Skeletal muscle tissue (tissue), 4 donors: ENCODE measurements around the gene MARCHF10. TPM values are rescaled to one million over a fixed set of nuclear protein-coding genes. Genes with fewer than 3 reads are reported as not detected.

Experiments
- H3K27ac ChIP-seq: one replicate; pipeline ENCODE4 v1.7.0; 2013; ENCODE audit warnings: mild to moderate bottlenecking, low read depth, low read length, inconsistent platforms
- H3K27me3 ChIP-seq, 3 donors: one replicate each; pipeline ENCODE4 v1.7.0; 2013; ENCODE audit warnings: low read length in 3 of 3; ENCODE audit not compliant: control insufficient read depth in 3 of 3, insufficient read depth in 3 of 3
- H3K36me3 ChIP-seq, 3 donors: one replicate each; pipeline ENCODE4 v1.7.0; 2013; ENCODE audit warnings: low read length in 3 of 3; ENCODE audit not compliant: control insufficient read depth in 3 of 3, insufficient read depth in 3 of 3
- H3K4me1 ChIP-seq, 3 donors: one replicate each; pipeline ENCODE4 v1.7.0; 2013; ENCODE audit warnings: low read length in 3 of 3, mild to moderate bottlenecking in 3 of 3; ENCODE audit not compliant: control insufficient read depth in 3 of 3, insufficient read depth in 3 of 3
- H3K4me3 ChIP-seq, 3 donors: one replicate each; pipeline ENCODE4 v1.7.0; 2013; ENCODE audit warnings: low read length in 3 of 3
- H3K9ac ChIP-seq, 3 donors: one replicate each; pipeline ENCODE4 v1.7.0; 2013; ENCODE audit warnings: low read length in 3 of 3, mild to moderate bottlenecking in 3 of 3, moderate library complexity in 2 of 3, low read depth in 1 of 3
- H3K9me3 ChIP-seq, 3 donors: one replicate each; pipeline ENCODE4 v1.7.0; 2013; ENCODE audit warnings: low read length in 3 of 3; ENCODE audit not compliant: control insufficient read depth in 3 of 3
- total RNA-seq: library from RNA; depleted of rRNA; stranded (reverse); fragments of >200 nt; gene quantifications from one replicate; pipeline ENCODE4 v1.2.3, GENCODE V29; 2014
- donor health status: Osteomylitis.

Gene MARCHF10
- total RNA-seq, 1 donor from 2014 or later: not detected

GRCh38 chr17:62757500-62757951 lies 50.6 kb downstream of the MARCHF10 start:
- no peaks in the 10 kb centered on the region for H3K36me3 ChIP-seq

GRCh38 chr17:62756198-62756597 lies 51.9 kb downstream of the MARCHF10 start:
- H3K4me1 ChIP-seq: peaks cover 12 to 16% (median 13%) of the 10 kb centered on the region in 3 donors
- no peaks in the 10 kb centered on the region for H3K36me3 ChIP-seq
- no peaks in the 10 kb centered on the region for H3K27me3 ChIP-seq
- H3K27ac ChIP-seq: no peak overlapping the region
- no peak overlapping the region for H3K4me3 ChIP-seq
- H3K9ac ChIP-seq: no peak overlapping the region
- no peaks in the 10 kb centered on the region for H3K9me3 ChIP-seq

More at GRCh38 chr17:62757500-62757951, 50.6 kb downstream of the MARCHF10 start:
- Histone ChIP-seq H3K4me1 (peaks cover 12 to 16% (median 13%) of the 10 kb centered on the region in 3 donors), H3K27me3 (no peaks in the 10 kb centered on the region), H3K4me3 (no peak overlapping the region), H3K9ac (no peak overlapping the region), H3K27ac (no peak overlapping the region), H3K9me3 (no peaks in the 10 kb centered on the region)

DNA sequence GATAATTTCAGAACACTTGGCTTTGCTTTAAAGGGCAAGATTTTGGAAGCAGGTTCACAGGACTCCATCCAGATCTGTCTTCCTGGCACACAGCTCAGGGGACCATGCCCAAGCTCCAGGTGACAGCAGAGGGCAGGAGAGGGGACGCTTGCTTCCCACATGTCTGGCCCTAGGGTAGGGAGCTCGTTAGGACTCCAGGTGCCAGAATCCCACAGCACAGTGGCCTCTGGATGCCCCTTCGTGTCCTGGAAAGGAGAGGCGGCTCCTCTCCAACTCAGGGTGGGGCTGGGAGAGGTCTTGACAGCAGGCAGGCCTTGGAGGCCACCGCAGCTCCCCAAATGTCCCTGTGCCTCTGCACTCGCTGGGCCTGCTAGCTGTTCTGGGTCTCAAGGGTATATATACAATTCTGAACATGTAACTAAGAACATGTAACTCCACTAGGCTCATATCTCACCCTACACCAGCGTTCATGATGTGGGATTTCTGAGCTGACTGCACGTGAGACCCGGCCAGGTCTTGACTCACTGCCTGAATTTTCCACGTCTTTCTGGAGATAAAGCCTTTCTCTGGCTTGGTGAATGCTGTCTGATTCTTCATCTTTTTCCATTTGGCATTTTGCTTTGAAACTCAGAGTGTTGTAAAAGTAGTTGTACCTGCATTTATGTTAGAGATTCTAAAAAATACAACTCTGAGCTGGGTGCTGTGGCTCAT lies 52.8 kb downstream of the MARCHF10 start:
- Histone ChIP-seq H3K36me3 (no peaks in the 10 kb centered on the region), H3K4me3 (no peak overlapping the region), H3K27ac (no peak overlapping the region), H3K4me1 (peaks cover 16 to 21% (median 19%) of the 10 kb centered on the region in 3 donors), H3K27me3 (peaks cover 0 to 4% (median 0%) of the 10 kb centered on the region in 3 donors), H3K9me3 (no peaks in the 10 kb centered on the region), H3K9ac (no peak overlapping the region)

- H3K27ac ChIP-seq: no peak overlapping the region
Measured at GRCh38 chr17:62754631-62755030, 53.5 kb downstream of the MARCHF10 start.

DNA sequence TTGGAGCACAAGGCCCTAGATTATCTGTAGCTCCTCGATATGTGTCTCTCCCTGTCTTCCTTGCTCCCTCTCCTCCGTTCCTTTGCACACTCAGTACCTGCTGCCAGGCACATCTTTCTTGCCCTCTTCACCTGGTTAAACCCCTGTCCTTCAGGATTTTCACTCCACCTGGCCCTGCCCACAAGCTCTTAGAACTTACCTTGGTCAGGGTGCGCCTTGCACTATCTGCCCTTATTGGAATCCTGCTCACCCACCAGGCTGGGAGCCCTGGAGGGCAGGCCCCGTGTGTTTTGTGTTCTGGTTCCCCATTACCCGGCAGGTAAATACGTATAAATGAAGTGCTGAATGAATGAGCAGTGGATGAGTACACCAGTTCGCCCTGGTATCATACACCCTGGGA lies 54.6 kb downstream of the MARCHF10 start:
- H3K9ac ChIP-seq: no peak overlapping the region
- peaks cover 16 to 21% (median 21%) of the 10 kb centered on the region in 3 donors for H3K4me1 ChIP-seq

More at GRCh38 chr17:62754631-62755030, 53.5 kb downstream of the MARCHF10 start:
- Histone ChIP-seq H3K27me3 (peaks cover 0 to 7% (median 0%) of the 10 kb centered on the region in 3 donors), H3K36me3 (no peaks in the 10 kb centered on the region), H3K4me3 (no peak overlapping the region), H3K9ac (no peak overlapping the region), H3K9me3 (no peaks in the 10 kb centered on the region), H3K4me1 (peaks cover 16 to 21% (median 21%) of the 10 kb centered on the region in 3 donors)

GRCh38 chr17:62751060-62751691 lies 56.9 kb downstream of the MARCHF10 start:
- Histone ChIP-seq H3K9me3 (no peaks in the 10 kb centered on the region), H3K9ac (no peak overlapping the region), H3K4me1 (peaks cover 16 to 21% (median 21%) of the 10 kb centered on the region in 3 donors), H3K27ac (no peak overlapping the region), H3K4me3 (no peak overlapping the region), H3K27me3 (peaks cover 0 to 7% (median 0%) of the 10 kb centered on the region in 3 donors), H3K36me3 (no peaks in the 10 kb centered on the region)

More for the DNA sequence above, 54.6 kb downstream of the MARCHF10 start:
- Histone ChIP-seq H3K9me3 (no peaks in the 10 kb centered on the region), H3K27me3 (peaks cover 0 to 7% (median 0%) of the 10 kb centered on the region in 3 donors), H3K36me3 (no peaks in the 10 kb centered on the region), H3K4me3 (no peak overlapping the region), H3K27ac (no peak overlapping the region)

DNA sequence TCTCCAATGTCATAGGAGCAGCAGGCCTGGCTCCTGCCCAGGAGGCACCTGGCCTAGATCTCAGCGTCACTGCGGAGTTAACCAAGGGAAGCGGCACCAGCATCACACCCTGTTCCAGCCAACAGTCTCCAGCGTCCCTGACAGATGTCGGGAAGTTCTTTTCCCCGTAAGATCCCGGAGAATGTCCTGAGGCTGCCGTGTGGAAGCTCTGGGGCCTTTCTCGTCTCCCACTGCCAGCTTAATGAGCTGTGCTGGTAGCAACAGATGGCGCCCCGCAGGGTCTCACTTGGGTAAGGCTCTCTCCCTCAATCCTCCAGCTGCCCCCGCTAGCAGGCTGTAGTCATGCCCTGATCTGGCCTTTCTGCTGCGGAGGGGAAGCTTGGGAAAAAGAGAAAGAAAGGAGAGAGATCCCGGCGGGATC lies 57.5 kb downstream of the MARCHF10 start:
- Histone ChIP-seq H3K27me3 (peaks cover 0 to 7% (median 0%) of the 10 kb centered on the region in 3 donors), H3K9ac (peak overlapping the region in 1 of 3 donors; percentile 25), H3K36me3 (no peaks in the 10 kb centered on the region), H3K9me3 (no peaks in the 10 kb centered on the region), H3K27ac (no peak overlapping the region), H3K4me3 (no peak overlapping the region), H3K4me1 (peaks cover 16 to 21% (median 21%) of the 10 kb centered on the region in 3 donors)

DNA sequence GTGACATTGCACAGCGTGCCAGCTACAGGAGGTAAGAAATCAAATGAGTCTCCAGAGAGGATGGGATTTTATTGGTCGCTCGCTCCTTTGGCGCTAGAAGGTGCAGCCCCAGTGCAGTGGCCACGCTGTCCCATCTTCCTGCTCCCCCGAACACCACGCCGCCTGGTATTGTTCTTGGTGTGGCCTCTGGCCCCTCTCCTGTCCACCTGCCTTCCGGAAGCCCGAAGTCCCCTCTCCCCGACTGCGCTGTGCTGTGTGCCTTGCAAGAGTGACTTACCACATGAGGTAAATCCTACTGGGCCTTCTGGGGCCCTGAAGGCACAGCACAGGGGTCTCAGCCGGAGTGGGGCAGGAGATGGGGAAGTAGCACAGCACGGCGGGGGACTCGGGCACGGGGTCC lies 58.2 kb downstream of the MARCHF10 start:
- Histone ChIP-seq H3K4me1 (peaks cover 11 to 15% (median 15%) of the 10 kb centered on the region in 3 donors), H3K9me3 (no peaks in the 10 kb centered on the region), H3K9ac (no peak overlapping the region), H3K36me3 (no peaks in the 10 kb centered on the region), H3K27ac (no peak overlapping the region), H3K27me3 (peaks cover 0 to 7% (median 0%) of the 10 kb centered on the region in 3 donors), H3K4me3 (no peak overlapping the region)

GRCh38 chr17:62746941-62747340 lies 61.2 kb downstream of the MARCHF10 start:
- Histone ChIP-seq H3K27ac (no peak overlapping the region), H3K9me3 (no peaks in the 10 kb centered on the region), H3K4me1 (peaks cover 0 to 9% (median 9%) of the 10 kb centered on the region in 3 donors), H3K4me3 (no peak overlapping the region), H3K9ac (no peak overlapping the region), H3K27me3 (peaks cover 0 to 7% (median 0%) of the 10 kb centered on the region in 3 donors), H3K36me3 (no peaks in the 10 kb centered on the region)

DNA sequence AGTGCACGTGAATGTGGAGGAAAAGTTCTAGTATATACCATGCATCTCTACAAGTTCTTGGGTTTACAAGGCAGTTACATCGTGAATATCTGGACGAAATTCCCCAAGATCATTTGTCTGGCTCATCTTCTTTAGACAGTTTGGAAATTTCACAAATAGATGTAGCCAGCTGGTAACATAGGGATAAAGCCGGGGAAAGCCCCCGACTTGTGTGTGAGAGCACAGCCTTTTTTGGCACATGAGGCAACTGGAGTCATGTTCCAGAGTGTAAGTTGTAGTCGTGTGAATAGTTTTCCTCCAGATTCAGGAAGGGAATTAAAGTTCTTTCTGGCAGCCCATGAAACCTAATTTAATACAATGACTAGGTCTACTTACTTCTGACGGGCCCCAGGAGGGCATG lies 62.3 kb downstream of the MARCHF10 start:
- no peak overlapping the region for H3K4me3 ChIP-seq
- peaks cover 0 to 7% (median 0%) of the 10 kb centered on the region in 3 donors for H3K27me3 ChIP-seq
- no peak overlapping the region for H3K27ac ChIP-seq
- peaks cover 0 to 7% (median 5%) of the 10 kb centered on the region in 3 donors for H3K4me1 ChIP-seq
- H3K9ac ChIP-seq: no peak overlapping the region
- no peaks in the 10 kb centered on the region for H3K36me3 ChIP-seq
- no peaks in the 10 kb centered on the region for H3K9me3 ChIP-seq
